ENCODE data around the gene ANKRD13D.

GRCh38 chr11:67251841-67252240 lies 37.3 kb upstream of the ANKRD13D start:
- TF ChIP-seq SMC3 (conservative IDR thresholded peaks at IDR 0.05; ENCODE audit: poor library complexity): no peak
- TF ChIP-seq CTCF (IDR thresholded peaks at IDR 0.05; ENCODE audit: poor library complexity, severe bottlenecking): no peak
- TF ChIP-seq POLR2AphosphoS5 (IDR thresholded peaks at IDR 0.05): no peak
- TF ChIP-seq, protein P1, sequence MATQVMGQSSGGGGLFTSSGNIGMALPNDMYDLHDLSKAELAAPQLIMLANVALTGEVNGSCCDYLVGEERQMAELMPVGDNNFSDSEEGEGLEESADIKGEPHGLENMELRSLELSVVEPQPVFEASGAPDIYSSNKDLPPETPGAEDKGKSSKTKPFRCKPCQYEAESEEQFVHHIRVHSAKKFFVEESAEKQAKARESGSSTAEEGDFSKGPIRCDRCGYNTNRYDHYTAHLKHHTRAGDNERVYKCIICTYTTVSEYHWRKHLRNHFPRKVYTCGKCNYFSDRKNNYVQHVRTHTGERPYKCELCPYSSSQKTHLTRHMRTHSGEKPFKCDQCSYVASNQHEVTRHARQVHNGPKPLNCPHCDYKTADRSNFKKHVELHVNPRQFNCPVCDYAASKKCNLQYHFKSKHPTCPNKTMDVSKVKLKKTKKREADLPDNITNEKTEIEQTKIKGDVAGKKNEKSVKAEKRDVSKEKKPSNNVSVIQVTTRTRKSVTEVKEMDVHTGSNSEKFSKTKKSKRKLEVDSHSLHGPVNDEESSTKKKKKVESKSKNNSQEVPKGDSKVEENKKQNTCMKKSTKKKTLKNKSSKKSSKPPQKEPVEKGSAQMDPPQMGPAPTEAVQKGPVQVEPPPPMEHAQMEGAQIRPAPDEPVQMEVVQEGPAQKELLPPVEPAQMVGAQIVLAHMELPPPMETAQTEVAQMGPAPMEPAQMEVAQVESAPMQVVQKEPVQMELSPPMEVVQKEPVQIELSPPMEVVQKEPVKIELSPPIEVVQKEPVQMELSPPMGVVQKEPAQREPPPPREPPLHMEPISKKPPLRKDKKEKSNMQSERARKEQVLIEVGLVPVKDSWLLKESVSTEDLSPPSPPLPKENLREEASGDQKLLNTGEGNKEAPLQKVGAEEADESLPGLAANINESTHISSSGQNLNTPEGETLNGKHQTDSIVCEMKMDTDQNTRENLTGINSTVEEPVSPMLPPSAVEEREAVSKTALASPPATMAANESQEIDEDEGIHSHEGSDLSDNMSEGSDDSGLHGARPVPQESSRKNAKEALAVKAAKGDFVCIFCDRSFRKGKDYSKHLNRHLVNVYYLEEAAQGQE (IDR thresholded peaks at IDR 0.05; ENCODE audit: borderline replicate concordance): no peak
- TF ChIP-seq MXI1 (conservative IDR thresholded peaks at IDR 0.05; ENCODE audit: poor library complexity, severe bottlenecking): no peak
- no peak for TF ChIP-seq RAD21 (conservative IDR thresholded peaks at IDR 0.05)
- TF ChIP-seq EP300 (conservative IDR thresholded peaks at IDR 0.05; ENCODE audit: poor library complexity, severe bottlenecking): no peak
- no peak for TF ChIP-seq EZH2 (IDR thresholded peaks at IDR 0.05; ENCODE audit: borderline replicate concordance, insufficient read depth, low read length, poor library complexity, severe bottlenecking)
- TF ChIP-seq TAF1 (IDR thresholded peaks at IDR 0.05; ENCODE audit: low read depth): no peak

All from neural cell (in vitro differentiated cells).